HG03103 (cell line): ENCODE results near the gene TMEM95.
"Not testable (repeated sequence)": the region's sequence is repeated elsewhere in the genome, so short reads cannot be mapped to it uniquely, and the experiment has no call there.

ENCODE experiments used
- ATAC-seq: cut with Tn5 transposase; IDR thresholded peaks from one replicate; pipeline ENCODE4 v1.9.1; 2021; ENCODE audit warnings: low read depth; ENCODE audit not compliant: unreplicated experiment

The TMEM95 gene

DNA sequence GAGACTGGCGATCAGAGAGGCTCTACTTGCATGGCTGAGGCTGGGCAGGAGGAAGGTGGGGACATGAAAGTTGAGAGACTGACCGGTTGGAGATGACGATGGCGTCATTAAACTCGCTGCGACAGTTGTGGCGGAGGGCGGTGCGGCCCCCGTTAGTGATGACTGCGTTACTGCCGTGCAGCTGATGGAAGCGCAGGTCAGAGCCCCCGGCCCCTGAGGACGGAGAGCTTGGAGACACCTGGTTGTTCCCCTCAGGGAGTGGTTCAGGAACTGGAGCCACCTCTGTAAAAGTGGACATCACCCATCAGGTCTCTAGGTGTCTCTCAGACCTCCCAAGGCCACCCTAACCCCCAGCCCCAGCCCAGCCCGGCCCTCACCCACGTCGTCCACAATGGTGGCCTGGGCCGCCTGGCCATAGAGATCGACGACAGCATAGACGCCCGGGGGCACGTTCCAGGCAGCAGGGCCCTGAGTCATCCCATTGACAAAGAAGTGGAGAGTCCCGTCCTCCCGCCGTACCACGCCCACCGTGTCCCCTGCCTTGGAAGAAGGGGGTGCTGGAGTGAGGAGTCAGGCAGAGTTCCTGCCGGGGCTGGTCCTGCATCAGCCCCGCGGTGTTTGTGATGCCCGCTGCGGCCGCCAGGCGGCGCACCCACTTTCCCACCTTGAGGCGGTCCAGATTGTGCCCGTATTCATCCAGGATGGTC lies 31.1 kb upstream of the TMEM95 start:
- no peak for ATAC-seq

GRCh38 chr17:7324438-7324779 lies 30.5 kb upstream of the TMEM95 start:
- ATAC-seq, result no peak

GRCh38 chr17:7325031-7325528 lies 29.9 kb upstream of the TMEM95 start:
- ATAC-seq, result no peak

DNA sequence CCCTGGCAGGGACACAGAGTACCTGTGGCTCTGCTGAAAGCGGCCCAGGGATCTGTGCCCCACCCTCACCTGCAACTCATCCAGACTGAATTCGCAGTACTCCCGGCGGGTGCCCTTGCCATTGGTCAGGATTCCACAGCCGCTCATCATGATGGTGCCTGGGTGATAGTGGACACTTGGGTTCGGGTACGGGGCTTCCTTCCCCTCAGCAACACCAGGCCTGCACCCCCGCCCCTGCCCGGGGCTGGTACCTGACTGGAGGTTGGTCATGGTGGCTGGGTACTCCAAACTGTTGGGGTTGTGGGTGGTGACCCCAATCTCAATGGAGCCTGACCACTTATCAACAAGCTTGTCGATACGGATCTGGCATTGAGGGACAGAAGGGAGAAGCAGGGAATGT lies 28.8 kb upstream of the TMEM95 start:
- ATAC-seq, result no peak

DNA sequence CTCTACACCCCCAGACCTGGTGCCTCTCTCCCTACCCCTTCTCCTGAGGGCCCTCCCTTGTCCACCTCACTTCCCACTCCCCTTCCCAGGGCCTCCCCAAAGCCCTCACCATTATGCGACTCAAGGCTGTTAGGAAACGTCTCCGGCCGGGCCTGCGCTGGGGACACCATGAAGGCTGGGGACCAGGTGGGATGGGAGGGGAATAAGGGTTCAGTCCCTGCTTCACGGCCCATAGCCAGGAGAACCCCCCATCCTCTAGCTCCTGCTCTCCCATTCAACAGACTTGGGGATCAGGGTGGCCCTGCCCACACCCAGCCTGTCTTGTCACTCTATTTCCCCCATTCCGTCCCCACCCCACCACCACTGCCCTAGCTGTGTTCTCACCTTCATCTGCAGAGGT lies 27.9 kb upstream of the TMEM95 start:
- ATAC-seq, result no peak

DNA sequence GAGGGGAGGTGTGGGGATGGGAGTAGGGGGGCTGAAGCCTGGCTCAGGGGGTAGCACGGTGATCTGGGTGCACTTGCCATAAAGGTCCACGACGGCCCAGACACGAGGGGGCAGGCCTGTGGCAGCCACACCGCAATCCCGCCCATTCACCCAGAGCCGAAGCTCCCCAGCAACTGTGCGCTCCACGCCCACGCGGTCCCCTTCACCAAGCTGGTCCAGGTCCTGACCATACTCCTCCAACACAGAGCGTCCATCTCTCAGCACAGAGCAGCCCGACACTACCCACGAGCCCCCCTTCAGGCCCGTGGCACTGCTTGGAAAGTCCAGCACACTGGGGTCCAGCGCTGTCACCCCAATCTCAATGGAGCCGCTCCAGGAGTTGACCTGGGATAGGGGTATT lies 27.5 kb upstream of the TMEM95 start:
- ATAC-seq, result no peak

GRCh38 chr17:7328009-7328408 lies 26.9 kb upstream of the TMEM95 start:
- ATAC-seq, result no peak

DNA sequence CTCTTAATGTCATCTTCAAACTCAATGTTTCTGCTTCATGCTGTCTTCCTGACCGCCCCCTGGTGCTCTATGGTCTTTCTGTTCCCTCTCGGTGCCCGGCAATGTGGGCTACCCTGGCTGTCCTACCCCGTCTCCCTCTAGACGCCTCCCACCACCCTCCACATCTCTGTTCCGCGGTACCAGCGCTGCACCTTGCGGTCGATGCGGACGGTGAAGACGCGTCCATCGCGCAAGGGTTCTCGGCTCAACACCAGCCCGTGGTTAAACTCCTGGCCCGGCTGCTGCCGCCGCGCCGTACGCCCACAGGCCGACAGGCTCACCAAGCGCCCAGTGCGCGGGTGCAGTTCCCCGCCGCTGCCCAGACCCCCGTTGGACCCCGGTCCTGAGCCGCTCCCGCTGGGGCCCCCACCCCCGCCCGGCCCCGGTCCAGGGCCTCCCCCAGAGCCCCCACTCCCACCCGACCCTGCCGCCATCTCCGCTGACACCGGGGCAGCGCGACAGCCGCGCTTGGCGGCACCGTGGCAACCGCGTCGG lies 26.0 kb upstream of the TMEM95 start, which contains the start of gene NEURL4:
TSS of gene NEURL4 (minus strand) at position 496 of the 534 bp plus-strand sequence. CDS start at position 473, 23 bp downstream.
- peak; percentile 10 for ATAC-seq

GRCh38 chr17:7329374-7329996 lies 25.5 kb upstream of the TMEM95 start:
- peak; percentile 47 for ATAC-seq

DNA sequence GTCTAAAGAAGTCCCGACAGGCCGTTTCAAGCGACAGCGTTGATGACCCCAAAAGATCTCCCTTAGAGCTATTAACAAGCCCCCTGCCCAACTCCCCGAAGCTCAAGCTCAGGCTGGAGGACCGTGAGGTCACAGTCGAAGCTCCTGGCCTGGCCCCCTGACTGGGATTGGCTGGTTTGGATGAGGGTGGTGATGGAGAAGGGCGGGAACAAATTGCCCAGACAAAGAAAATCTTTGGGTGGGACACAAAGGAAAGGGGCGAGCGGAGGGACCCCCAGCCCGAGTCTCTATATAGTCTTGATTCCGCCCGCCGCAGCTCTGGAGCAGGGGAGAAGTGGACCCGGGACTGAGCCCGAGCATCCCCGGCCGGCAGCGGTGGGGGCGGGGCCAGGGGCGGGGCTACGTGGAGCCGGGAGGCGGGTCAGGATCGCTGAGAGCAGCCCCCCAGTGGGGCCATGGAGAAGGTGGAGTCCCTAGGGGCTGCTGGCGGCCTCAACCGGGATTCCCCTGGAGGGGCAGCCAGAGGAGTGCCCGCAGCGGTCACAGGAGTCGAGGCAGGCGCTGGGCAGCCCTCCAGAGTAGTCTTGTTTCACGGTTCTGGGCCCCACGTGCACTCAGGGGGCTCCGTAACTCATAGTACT lies 24.8 kb upstream of the TMEM95 start:
- ATAC-seq, result peak; percentile 26

- ATAC-seq, result no peak
These were observed 24.3 kb upstream of the TMEM95 start for GRCh38 chr17:7330638-7331015.

DNA sequence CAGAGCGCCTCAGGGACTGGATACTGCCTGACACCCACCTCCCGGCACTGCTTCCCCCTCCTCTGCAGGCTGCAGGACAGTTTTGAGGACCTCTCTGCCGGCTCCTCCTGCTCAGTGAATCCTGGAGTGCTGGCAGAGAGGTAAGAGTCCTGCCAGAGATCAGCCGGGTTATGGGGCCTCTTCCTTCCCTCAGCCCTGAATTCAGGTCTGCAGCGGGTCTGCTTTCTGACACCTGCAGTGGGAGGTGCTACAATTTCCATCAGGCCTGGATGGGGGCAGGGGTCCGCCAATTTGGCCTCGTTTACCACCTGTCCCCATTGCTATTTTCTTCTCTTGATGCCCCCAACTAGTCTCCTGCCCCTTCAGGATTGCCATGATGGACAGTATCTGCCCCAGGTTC lies 22.8 kb upstream of the TMEM95 start:
- no peak for ATAC-seq

DNA sequence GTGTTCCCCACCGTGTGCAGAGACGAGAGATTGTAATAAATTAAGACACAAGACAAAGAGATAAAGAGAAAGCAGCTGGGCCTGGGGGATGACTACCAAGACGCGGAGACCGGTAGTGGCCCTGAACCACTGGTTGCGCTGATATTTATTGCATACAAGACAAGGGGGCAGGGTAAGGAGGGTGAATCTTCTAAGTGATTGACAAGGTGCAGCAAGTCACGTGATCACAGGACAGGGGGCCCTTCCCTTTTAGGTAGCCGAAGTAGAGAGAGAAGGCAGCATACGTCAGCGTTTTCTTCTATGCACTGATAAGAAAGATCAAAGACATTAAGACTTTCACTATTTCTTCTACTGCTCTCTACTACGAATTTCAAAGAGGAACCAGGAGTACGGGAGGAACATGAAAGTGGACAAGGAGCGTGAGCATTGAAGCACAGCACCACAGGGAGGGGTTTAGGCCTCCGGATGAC lies 22.3 kb upstream of the TMEM95 start:
- not testable (repeated sequence) for ATAC-seq

GRCh38 chr17:7334938-7335538 lies 19.9 kb upstream of the TMEM95 start:
- ATAC-seq, result no peak

GRCh38 chr17:7335765-7336164 lies 19.2 kb upstream of the TMEM95 start:
- ATAC-seq, result not testable (repeated sequence)

GRCh38 chr17:7336240-7337175 lies 18.4 kb upstream of the TMEM95 start, which contains the start of gene ACAP1:
ACAP1 (plus strand) TSS chr17:7336529; CDS start chr17:7336735, 206 bp downstream.
- ATAC-seq, result no peak

GRCh38 chr17:7337600-7337999 lies 17.4 kb upstream of the TMEM95 start:
- ATAC-seq, result not testable (repeated sequence)

DNA sequence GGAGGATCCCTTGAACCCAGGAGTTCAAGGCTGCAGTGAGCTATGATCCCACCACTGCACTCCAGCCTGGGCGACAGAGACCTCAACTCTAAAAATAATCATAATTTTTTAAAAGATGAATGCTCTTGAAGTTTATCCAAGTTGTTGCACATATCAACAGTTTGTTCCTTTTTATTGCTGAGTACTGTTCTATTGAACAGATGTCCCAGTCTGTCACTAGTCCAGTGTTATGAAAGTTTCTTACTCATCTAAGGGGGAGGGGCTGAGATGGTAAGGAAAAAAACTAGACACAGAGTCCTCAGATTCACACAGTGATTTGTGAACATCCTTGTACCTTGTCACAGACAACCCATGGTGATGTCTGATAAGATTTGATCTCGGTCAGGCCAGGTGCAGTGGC lies 14.8 kb upstream of the TMEM95 start:
- no peak for ATAC-seq

- no peak for ATAC-seq
These were observed 13.1 kb upstream of the TMEM95 start for GRCh38 chr17:7341842-7342241.

GRCh38 chr17:7343250-7343649 lies 11.7 kb upstream of the TMEM95 start:
- no peak for ATAC-seq
